HG03060 (cell line): ENCODE results near the gene ARL8A.
"Not testable (repeated sequence)": the region's sequence is repeated elsewhere in the genome, so short reads cannot be mapped to it uniquely, and the experiment has no call there.

Experiments
- ATAC-seq: cut with Tn5 transposase; IDR thresholded peaks from one replicate; pipeline ENCODE4 v1.9.1; 2021; ENCODE audit warnings: low read depth, moderate number of reproducible peaks; ENCODE audit not compliant: unreplicated experiment

Gene ARL8A

DNA sequence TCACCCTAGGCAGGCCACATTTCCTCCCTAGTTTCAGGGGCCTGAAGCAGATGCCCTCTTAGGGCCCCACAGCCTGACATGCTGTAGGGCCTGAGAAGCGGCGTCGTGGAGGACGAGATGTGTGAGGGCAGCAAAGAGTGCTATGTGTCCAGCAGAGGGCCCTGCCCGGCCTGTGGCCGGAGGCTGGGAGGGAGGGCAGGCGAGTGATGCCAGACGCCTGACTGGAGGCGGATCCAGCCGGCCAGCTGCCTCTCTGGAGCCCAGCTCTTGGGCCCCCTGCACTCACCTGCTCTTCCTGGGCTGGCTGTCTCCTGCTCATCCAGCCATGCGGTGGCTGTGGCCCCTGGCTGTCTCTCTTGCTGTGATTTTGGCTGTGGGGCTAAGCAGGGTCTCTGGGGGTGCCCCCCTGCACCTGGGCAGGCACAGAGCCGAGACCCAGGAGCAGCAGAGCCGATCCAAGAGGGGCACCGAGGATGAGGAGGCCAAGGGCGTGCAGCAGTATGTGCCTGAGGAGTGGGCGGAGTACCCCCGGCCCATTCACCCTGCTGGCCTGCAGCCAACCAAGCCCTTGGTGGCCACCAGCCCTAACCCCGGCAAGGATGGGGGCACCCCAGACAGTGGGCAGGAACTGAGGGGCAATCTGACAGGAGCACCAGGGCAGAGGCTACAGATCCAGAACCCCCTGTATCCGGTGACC, 21.8 kb downstream of the ARL8A start, which contains the start of gene GPR37L1:
TSS of gene GPR37L1 (plus strand) at position 279 of the 697 bp plus-strand sequence. CDS start at position 326, 47 bp downstream.
- no peak for ATAC-seq

DNA sequence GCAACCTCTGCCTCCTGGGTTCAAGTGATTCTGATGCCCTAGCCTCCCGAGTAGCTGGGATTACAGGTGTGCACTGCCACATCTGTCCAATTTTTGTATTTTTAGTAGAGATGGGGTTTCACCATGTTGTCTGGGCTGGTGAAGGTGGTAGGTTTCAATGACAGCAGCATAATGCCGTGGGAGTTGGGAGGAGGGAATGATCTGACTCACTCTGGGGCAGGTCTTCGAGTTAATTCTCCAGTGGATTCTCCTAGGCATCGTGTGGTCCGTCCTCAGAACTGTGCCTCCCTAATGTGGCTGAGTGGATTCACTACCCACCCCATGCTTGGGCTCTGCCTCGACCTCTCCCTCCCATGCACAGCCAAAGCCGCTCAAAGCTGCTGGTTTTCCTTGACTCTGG, 23.5 kb downstream of the ARL8A start:
- ATAC-seq, result no peak

DNA sequence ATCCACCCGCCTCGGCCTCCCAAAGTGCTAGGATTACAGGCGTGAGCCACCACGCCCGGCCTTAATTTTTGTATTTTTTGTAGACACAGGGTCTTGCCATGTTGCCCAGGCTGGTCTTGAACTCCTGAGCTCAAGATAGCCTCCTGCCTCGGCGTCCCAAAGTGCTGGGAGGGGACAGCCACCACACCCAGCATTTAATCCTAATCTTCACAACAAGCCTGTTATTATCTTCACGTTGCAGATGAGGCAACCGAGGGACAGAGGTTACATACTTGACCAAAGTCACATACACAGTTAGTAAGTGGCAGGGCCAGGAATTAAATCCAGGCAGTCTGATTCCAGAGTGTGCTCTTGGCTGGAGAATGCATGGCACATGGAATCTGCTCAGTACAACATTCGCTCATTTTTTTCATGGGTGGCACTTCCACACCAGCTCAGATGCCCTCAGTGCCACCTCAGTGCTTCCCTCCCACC, 26.6 kb downstream of the ARL8A start:
- no peak for ATAC-seq

DNA sequence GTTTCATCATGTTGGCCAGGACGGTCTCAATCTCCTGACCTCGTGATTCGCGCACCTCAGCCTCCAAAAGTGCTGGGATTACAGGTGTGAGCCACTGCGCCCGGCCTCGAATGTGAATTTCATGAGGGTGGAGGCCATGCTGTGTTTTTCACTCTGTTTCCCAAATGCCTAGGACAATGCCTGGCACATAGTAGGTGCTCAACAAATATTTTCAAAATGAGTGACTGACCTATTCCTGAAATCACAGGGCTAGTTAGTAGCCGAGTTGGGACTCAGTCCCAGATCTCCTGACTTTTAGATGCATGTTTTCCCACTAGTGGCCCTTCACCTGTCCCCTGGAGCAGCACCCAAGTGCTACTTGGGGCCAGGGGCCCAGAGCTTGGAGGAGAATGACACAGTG, 28.2 kb downstream of the ARL8A start:
- no peak for ATAC-seq

DNA sequence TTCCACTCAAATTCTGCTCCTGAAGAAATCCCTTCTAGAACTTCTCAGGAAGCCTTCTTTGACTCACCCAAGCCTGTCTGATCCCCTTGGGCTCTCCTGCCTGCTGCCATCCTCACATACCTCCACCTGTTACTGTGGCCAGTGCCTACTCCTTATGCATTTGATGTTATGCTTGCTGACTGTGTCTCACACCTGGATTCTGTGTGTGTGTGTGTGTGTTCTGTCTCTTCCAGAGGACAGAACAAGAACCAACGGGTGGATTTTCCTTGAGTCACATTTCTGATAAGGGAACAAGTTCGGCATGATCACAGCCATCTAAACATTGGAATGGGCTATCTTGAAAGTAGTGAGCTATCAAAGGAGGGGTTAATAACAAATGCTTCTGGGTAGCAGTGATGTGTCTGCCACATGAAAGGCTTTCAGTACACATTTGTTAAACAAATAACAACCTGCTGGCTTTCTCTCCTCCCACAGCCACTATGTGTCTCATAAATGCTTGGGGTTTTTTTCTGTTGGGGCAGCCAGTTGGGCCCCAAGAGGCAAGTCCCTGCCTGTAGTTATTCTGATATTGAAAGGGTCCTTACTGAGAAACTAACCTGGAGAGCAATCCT, 30.7 kb downstream of the ARL8A start:
- no peak for ATAC-seq

DNA sequence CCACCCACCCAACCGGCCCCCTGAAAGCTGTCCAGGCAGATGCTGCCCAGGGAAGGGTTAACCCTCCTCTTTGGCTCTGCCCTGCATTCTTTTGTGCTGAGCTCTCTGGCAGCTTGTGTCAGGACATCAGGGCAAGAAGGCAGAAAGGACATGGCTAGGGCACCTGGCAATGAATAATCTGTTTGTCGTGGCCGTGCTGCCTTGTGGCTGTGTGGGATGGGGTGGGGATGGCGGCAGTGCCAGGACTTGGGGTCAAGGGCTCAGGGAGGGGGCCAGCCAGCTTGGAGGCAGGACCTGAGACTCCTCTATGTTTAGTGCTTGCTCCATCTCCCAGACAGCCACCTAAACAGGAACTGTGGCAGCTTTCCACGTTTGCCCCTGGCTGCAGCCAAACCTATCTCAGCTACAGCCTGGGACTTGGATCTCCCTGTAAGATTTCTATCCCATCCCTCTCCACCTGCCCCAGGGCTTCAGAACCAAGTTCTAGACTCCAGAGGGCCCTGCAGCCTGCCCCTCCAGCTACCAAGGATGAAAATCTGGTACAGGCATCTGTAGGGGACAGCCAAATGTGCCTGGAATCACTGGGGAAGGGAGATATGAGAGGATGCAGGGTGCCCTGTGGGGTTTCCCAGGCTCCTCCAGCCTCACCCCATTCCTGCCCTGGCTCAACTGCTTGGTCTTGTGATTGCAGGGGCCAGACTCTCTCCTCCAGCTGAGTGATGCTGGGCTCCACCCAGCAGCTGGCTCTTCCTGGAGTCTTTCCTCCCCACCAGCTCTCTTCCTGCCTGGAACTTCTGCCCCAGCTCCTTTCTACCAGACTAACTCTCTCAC, 31.5 kb downstream of the ARL8A start:
- no peak for ATAC-seq

DNA sequence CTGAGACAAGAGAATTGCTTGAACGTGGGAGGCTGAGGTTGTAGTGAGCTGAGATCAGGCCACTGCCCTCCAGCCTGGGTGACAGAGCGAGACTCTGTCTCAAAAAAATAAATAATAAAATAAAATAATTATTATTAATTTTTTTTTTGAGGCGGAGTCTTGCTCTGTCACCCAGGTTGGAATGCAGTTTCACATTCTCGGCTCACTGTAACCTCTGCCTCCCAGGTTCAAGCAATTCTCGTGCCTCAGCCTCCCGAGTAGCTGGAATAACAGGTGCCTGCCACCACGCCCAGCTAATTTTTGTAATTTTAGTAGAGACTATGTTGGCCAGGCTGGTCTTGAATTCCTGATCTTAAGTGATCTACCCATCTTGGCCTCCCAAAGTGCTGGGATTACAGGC, 32.9 kb downstream of the ARL8A start:
- not testable (repeated sequence) for ATAC-seq

DNA sequence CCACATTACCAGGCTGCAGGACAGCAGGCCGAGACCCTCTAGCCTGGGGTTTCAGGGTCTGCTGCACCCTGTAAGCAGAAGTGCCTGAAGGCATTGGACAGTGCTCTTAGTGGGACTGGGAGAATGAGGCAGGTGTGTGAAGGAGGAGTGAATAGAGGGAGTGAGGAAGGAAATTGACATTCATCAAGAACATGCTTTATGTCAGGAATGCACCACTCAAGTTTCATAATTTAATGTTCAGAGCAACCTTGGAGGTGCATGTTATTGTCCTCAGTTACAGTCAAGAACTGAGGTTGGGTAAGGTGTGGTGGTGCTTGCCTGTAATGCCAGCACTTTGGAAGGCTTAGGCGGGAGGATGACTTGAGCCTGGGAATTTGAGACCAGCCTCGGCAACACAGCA, 33.6 kb downstream of the ARL8A start:
- no peak for ATAC-seq

DNA sequence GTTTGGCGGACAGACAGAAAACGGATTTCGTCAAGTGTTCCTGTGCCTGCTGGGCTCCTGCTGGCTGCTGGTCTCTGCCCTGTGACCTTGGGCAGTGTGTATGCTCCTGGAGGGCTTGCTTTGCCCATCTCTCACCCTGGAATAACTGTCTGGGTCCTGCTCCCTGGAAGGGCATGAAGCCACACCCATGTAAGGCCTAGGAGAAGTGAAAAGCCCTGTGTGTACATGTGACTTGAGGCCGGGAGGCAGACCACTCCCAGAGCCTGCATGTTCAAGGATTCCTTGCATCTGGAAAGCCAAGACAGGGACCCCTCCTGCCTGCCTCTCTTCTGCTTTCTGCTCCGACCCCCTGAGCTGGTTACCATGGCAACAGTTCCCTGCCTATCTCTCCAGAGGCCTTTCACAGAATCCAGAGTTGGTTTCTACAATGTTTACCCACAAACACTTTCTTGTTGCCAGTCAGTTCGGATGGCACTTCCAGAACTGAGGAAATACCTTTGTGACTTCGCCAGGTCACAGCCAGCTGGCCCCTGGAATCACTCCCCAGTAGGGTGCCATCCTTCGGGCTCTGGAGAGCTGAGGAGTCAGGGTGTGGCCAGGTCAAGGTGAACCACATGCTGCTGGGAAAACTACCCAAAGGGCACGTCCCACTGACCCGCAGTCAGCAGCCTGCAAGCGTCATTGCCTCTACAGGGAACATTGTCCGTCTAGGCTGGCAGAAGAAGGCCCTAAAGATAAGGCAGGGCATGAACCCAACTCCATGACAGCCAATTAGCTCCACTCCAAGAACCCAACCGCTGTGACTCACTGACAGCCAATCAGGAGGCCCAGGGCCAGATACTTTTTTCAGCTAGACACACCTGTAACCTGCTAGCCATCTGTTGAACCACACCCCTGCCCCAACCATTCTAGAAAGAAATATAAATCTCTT, 36.5 kb downstream of the ARL8A start:
- no peak for ATAC-seq

DNA sequence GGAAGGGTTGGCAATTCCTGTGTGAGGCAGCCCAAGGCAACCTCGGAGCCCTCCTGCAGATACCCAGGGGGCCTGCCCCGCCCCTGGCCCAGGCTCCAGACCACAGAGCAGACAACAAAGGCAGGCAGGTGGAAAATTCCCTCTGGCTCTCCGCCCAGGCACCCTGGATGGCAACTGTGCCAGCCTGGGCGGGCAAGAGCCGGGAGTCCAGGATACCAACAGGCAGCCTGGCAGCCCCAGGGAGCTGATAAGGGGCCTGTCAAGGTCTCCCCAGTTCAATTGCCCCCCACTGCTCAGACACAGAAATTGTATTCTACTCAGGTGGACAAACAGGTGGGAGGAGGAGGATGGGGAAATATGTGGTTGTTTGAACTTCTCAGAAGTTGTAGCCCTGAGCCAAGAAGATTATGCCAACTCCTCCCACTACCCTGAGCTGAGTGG, 37.2 kb downstream of the ARL8A start:
- ATAC-seq, result no peak

DNA sequence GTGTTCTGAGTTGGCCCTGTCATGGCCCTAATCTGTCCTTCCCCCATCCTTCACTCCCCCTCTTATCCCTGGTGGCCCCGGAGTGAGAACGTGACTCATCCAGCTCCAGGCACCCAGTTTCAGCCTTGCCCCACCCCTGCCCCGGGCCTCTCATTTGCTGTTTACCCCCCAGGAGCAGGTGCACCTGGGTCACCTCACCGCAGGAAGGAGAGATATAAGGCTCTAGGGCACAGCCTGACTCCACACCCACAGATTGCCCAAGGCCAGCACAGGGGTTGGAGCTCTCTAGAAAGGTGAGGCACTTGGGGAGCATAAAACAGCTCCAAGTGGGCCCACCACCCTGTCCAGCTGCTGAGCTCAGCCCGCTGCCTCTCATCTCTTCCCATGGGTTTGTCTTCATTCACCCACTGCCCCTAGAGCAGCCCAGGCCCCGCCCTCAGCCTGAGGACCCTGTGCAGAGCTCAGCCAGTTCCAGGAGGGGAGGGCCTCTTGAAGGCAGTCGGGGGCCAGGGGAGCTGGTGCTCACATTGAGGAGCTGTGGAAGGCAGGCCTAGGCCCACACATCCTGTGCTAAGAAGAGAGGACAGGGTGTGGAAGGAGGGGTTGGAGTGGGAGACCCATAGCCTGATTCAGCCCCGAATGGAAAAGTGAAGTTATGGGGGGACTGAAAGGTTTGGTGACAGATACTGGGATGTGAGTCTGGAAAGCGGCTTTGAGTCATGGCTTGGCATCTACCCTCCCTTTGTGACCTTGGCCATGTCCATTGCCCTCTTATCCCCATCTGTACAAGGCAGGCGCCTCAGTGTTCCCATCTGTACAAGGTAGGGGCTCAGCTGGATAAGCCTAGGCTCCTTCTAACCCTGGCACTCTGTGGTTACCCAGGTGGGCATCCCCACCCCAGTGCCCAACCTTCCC, 37.9 kb downstream of the ARL8A start:
- ATAC-seq, result no peak

DNA sequence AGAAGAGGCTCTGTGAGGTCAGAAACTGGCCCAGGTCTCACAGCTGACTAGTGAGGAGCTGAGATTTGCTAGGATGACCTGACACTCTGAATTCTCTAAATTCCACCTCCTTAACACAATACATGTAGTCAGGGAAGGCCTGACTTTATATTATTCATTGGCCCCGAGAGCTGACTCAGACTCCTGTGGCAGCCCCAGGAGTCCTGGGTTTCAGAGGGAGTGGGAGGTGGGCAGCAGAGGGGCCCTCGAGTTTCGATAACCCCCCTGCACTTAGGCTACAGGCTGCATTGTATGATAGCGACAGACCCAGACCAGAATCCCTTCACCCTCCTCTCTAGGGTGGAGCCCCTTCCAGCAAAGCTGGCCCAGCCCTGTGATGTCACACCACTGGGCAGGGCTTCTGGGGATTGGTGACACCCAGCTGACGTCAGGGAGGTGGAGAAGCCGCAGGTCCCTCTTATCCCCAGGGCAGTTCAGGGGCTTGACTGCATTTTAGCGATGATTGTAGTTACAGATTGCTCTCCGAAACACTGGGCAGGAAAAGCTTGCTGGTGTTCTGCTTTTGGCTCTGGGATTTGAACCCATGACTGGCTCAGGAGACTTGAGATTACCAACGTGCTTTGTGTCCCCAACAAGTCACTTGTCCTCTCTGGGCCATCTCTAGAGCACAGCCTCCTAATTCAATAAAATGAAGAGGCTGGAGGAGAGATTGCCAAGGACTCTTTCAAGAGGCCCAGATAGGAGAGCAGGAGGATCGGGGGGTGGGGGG, 38.8 kb downstream of the ARL8A start:
- ATAC-seq, result no peak

DNA sequence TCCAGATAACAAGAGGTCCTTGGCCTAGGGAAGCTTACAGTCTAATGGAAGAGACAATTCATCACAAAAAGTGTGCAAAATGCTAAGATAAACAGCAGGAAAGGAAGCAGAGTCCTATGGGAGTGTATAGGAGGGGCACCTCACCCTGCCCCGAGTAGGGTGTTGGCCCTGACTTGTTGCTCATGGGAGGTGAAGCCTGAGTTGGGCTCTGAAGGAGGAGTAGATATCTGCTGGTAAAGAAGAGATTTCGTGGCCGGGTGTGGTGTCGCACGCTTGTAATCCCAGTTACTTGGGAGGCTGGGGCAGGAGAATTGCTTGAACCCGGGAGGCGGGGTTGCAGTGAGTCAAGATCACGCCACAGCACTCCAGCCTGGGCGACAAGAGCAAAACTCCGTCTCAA, 40.5 kb downstream of the ARL8A start:
- no peak for ATAC-seq

DNA sequence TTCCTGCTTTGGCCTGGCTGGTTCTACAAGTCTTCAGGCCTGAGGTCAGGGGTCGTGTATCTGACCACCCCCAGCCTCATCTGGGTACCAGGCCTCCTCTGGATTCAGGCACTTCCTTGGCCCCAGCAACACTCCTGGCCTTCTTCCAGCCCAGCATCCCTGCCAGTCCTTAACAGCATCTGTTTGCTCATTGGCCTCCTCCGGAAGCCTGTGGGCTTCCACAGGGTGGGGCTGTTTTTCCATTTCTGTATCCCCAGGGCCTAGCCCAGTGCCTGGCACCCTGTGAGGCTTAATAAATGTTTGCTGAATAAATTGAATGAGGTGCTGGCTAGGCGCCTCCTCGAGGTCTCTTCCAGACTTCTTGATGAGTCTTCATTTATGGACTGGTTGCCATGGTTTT, 43.4 kb downstream of the ARL8A start:
- ATAC-seq, result no peak

DNA sequence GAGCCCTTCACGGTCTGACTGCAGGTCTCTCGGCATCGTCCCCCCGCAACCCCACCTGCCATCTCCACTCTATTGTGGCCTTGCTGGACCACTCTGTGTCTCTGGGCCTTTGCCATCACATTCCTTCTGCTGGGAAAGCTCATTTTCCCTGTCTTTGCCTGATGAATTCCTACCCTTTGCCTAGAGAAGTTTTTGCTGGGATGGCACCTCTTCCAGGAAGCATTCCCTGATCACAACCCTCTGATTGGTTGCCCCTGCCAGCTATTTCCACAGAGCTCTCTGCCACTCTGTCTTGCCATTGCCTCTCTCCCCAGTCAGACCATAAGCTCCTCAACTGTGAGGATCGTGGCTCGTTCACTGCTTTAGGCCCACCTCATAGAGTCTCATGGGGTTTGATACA, 50.7 kb downstream of the ARL8A start:
- no peak for ATAC-seq

DNA sequence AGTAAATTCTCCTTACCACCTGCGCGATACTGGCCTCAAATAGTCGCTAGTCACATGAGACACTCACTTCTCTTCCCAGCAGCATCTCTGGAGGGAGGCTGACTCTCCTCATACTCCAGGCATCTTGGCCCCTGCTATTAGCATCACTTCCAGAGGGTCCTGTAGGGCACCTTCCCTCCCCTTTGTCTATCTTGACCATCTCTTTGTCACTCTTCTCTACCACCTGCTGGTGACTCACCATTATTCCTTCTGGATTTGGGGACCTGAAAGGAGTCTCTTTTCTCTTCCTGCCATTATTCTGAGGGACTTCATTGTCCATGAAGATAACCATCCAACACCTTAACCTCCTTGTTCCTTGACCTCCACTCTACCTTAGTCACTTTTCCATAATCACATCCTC, 53.5 kb downstream of the ARL8A start:
- ATAC-seq, result no peak

DNA sequence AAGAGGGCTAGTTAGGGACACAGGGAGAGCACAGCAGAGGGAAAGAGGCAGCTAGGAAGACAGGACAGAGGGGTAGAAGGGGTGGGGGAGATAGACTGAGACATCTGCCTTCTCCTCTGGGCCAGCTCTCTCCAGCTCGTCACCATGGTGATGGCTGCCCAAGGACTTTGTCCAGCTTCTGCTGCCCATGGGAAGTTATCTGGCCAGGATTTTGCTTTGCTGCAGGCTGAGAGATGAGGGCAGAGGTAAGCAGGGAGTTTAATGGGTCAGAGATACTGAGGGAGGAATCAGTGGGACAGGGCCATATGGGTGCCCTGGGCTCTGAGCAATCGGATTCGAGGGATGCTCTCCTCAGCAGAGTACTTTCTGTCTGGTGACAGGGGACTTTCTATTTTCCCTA, 56.3 kb downstream of the ARL8A start:
- ATAC-seq, result no peak

DNA sequence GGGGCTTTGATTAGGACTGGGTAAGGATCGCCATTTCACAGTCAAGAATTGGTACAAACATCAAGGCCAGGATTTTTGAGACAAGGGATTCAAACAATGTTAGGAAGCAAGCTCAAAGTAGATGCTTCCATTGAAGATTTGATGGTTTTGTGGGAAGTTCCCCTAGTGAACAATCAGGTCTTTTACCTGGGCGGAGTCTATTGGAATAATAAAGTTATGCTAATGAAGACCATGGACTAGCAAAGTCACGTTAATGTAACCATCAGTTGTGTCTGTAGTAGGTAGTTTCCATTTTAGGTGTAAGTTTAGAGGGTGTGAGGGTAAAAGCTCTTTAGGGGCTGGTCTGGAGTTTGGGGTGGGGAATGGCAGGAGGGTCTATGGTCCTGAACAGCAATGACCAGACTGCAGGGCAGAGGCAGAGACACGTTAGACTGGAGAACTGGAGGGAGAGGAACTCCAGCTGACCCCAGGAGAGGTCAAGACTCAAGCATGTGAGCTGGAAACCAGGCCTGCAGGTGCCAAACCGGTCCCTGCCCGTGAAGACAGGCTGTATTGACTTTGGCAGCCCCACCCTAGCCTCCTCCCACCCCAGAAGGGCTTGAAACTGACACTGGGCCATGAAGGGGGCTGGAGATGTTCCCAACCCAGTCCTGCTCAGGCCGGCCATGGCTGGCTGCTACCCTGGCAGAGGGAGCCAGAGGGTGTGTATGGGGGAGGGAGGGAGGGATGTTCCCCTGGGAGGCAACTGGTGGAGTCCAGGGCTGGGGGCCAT, 57.8 kb downstream of the ARL8A start:
- ATAC-seq, result no peak
